Suprapubic skin (tissue), 4 donors: ENCODE results near the gene AADAC.

ENCODE experiments used
- CTCF ChIP-seq, 2 donors: fragments of 200-600 bp in 1 of 2; fragments of 450-650 bp in 1 of 2; sonication (generic) in 1 of 2; IDR thresholded peaks; one replicate each; pipeline ENCODE4 v1.5.1; 2016 to 2019; ENCODE audit warnings: antibody characterized with exemption in 2 of 2, mild to moderate bottlenecking in 1 of 2, moderate library complexity in 1 of 2
- EP300 ChIP-seq: sonication (generic); formaldehyde crosslinking; IDR thresholded peaks from one replicate; pipeline ENCODE4 v1.6.1; 2017; ENCODE audit warnings: antibody characterized with exemption
- POLR2A ChIP-seq, 2 donors: fragments of 450-650 bp; IDR thresholded peaks; one replicate each; pipeline ENCODE4 v1.6.1; 2017; ENCODE audit warnings: antibody characterized with exemption in 2 of 2, mild to moderate bottlenecking in 2 of 2, moderate library complexity in 2 of 2
- POLR2AphosphoS5 ChIP-seq, 3 donors: sonication (generic); formaldehyde crosslinking; IDR thresholded peaks; one replicate each; pipeline ENCODE4 v1.6.1; 2017; ENCODE audit warnings: antibody characterized with exemption in 3 of 3

GRCh38 chr3:151864423-151865101 is 50.6 kb downstream of the AADAC start:
- TF ChIP-seq CTCF (IDR thresholded peaks at IDR 0.05) (no peak), POLR2A (IDR thresholded peaks at IDR 0.05) (no peak), EP300 (no peak), POLR2AphosphoS5 (IDR thresholded peaks at IDR 0.05) (no peak)
